GM18520 (cell line): ENCODE data around the gene SMARCAD1.
"Not testable (repeated sequence)": the region's sequence is repeated elsewhere in the genome, so short reads cannot be mapped to it uniquely, and the experiment has no call there.

Experiments
- ATAC-seq: cut with Tn5 transposase; IDR thresholded peaks from one replicate; pipeline ENCODE4 v1.9.1; 2021; ENCODE audit not compliant: unreplicated experiment

SMARCAD1 gene

DNA sequence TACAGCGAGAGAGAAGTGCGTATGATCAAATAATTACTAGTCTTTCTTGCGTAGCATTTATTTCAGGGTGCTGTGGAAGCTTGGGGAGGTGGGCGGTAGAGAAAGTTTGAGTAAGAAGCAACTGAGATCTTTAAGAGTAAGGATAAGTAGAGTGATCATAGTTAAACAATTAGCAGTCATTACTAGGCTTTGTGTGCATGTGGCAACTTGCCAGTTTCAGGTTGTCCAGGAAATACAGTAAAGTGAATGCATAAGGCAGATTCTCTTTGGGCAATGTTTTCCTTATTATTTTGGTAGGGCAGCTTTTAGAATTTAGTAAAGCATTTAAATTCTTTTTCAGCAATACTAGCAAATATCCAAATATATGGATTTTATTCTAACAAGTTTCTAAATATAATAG is 78.0 kb downstream of the SMARCAD1 start:
- no peak for ATAC-seq

DNA sequence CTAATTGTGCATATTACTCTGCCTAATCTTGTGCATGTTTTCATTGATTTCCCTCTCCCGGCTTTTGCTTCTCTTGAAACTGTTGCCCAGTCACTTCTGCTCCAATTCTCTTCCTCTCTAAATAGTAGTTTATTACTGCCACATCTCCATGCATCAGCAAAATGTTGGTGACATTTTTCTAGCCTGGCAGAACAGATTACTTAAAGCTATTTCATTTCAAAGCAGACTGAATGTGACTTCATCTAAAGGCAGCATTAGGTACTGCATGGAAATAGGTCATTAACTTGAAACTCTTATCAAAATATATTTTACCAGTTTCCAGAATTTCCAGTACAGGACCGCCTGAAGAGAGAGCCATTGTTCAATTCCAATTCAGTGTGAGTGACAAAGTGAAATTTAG is 82.6 kb downstream of the SMARCAD1 start:
- no peak for ATAC-seq

DNA sequence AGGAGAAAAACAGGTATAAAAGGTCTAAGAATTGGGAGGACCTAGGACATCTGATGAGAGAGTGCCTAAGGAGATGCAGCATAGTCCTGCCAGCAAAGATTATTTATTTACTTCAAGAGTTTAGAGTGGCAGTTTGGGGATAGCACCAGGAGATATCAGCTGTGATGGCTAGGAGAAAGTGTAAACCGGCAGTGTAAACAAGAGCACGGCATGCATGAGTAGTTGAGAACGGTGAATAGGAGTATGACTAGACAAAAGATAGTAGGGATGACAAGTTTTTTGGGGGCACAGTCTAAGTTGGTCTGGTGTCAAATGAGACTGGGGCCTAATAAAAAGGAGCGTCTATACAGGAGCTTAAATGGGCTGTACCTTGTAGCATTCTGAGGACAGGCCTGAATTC is 86.3 kb downstream of the SMARCAD1 start:
- not testable (repeated sequence) for ATAC-seq

DNA sequence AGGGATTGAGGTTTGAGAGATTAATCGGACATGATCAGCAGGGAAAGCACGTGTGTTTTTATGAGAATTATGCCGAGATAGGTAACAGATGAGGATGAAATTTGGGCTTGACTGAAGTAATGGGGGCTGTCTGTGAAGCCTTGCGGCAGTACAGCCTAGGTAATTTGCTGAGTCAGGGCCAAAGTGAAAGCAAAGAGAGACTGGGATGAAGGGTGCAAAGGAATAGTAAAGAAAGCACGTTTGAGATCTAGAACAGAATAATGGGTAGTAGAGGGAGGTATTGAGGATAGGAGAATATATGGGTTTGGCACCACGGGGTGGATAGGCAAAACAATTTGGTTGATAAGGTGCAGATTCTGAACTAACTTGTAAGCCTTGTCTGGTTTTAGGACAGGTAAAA is 87.8 kb downstream of the SMARCAD1 start:
- not testable (repeated sequence) for ATAC-seq

DNA sequence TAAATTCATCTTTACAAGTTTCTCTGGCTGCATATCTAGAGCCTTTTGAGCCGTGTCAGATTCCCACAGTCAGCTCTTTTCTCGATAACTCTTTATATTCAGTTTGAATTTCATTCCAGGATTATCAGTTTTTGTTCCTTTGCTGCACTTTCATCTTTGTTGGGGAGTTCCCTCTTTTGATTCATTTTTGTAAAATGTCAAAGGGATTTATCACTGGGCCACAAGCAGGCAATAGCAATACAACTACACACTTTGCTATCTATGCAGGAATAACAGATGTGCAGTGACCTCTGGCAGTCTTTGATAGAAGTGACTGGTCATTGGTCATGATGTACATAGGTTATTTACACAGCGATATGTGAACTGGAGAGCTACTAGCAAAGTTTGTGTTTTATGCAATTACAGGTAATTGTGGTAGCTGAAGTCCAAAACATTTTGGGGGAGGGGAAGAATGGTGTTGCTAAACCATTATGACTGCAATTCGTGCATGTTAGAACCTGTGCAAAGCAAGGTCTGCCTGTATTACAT is 91.1 kb downstream of the SMARCAD1 start:
- ATAC-seq, result no peak

DNA sequence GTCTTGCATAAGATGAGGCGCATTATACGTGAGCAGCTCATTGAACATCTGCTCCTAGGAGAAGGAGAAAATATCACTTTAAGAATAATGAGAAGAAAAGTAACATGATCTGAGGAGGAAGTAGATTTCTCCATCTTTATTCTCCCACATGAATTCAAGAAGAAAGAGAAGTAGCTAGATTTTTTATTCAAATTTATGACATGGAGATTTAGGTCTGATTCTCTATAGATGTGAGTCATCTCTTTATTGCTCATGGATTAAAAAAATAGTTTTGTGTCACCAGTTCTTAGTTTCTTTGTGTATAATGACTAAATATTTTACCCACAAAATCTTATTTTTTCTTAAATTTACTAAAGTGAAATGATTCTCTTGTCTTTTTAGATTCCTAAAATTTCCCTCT is 94.5 kb downstream of the SMARCAD1 start:
- ATAC-seq, result no peak

DNA sequence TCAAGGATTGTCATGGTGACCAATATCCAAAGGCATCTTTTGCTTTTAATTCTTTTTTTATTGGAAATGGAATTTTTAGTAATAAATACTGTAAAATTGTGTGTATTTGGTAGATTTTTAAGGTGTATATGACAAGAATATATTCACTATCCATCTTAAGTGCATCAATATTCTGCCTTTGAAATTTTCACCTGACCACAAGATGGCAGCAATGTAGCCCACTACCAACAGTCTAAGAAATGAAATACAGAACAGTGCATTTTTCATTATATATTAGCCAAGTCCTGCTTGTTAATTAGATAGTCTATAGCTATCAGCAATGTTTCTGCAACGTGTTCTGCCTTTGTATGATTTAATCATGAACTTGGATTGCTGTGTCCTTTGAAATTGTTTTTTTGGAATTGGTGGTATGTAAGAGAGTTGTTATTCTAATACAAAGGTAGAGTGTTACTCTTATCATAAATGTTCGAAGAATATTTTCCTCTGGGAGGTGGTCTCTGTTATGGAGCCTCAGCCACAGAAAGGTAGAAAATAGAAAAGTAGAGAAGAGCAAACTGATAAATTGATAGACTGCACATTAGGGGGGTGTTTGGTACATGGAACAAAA is 96.8 kb downstream of the SMARCAD1 start:
- no peak for ATAC-seq

DNA sequence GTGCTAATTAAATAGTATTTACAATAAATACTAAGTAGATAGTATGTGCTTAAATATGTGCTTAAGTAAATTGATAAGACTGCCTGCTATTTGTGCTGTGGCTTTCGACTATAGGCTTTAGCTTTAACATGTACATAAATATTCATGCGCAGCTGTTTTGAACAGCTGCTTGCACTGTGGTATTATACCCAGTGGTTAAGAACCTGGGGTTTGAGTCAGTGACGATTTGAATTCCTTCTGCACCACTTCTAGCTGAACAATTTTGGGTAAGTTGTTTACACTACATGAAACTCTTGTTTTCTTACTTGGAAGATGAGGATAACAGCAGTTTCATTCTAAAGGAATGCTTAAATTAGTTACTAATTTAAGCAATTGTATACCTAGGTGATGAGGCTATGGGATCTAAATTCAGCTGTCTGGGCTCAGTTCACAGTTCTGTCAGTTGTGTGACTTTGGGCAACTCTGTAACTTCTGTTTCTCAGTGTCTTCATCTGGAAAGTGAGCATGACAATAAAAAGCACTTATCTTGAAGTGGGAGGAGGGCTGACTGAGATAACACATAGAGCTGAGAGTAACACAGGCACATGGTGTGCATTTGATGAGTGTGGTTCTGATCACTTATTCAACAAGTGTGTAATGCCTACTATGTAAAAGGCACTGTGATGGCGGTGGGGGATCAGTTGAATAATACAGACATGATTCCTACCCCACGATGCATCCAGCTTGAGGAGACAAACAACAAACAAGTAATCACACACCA is 98.0 kb downstream of the SMARCAD1 start:
- no peak for ATAC-seq

DNA sequence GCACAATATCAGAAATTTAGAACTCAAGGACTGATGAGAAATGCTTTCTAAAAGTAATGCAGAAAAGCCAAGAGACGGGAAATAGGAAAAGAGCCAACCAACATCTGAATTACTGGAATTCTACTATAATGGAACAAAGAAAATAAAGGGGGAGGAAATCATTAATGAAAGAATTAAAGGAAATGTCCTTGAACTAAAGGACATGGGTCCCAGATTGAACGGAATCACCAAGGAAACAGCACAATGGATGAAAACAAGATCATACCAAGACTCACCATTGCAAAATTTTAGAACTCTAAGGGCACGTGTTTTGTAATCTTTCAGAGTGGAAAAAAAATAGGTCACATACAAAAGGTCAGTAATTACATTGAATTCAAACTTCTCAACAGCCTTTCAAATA is 99.0 kb downstream of the SMARCAD1 start:
- no peak for ATAC-seq

DNA sequence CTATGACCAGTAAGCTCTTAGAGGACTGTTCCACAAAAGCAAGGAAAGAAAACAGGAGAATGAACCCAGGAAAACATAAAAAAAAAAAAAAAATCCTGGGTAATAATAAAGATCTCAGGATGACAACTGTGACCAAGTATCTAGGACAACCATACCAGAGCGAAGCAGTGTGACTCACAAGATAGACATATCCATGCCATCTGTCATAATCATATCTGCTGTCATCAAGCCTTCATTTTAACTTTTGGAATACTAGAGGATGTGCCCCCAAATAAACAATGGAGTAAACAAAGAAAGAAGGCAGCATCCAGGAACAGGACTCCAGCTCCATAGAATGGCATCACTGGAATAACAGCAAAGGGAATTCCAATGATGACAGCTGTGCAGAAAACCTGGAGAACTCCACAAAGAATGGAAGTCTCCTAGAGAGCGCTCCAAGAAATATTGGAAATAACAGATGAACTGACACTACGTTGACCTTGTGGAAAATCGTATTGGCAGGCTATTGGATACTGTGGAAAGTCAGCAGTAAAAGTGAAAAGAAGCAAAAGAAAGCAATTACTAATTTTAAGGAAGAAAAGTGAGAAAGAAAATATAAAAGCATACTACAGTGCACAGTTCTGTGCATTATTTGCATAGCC is 99.7 kb downstream of the SMARCAD1 start:
- ATAC-seq, result no peak

DNA sequence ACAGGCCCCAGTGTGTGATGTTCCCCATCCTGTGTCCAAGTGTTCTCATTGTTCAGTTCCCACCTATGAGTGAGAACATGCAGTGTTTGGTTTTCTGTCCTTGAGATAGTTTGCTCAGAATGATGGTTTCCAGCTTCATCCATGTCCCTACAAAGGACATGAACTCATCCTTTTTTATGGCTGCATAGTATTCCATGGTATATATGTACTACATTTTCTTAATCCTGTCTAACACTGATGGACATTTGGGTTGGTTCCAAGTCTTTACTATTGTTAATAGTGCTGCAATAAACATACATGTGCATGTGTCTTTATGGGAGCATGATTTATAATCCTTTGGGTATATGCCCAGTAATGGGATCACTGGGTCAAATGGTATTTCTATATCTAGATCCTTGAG is 112.3 kb downstream of the SMARCAD1 start:
- not testable (repeated sequence) for ATAC-seq

DNA sequence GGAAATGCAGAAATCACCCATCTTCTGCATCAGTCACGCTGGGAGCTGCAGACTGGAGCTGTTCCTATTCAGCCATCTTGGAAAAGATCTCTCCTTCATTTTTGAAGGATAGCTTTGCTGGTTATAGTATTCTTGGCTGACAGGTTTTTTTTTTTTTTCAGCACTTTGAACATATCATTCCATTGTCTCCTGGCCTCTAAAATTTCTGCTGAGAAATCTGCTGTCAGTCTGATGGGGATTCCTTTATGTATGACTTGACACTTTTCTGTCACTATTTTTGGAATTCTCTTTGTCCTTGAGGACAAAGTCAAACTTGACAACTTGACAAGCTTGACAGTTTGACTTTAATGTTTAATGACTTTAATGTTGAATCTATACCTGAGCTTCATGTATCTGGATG is 118.2 kb downstream of the SMARCAD1 start:
- ATAC-seq, result no peak

DNA sequence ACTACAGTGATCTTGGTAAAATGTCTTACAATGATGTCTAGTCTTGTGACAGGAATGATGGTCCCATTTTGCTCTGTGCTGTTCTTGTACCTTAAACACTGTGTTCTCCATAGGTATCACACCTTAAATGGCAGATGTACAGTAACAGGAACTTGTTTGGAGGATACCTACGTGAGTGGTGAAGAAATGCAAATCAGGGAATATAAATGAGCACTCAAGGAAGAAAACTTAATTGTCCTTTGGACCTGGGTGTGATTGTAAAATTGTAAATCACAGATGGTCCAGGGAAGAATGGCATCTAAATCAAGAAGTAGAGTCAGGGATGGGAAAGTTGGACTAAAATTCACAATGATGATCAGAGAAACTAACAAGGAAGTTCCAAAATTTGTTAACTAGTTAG is 122.3 kb downstream of the SMARCAD1 start:
- no peak for ATAC-seq

DNA sequence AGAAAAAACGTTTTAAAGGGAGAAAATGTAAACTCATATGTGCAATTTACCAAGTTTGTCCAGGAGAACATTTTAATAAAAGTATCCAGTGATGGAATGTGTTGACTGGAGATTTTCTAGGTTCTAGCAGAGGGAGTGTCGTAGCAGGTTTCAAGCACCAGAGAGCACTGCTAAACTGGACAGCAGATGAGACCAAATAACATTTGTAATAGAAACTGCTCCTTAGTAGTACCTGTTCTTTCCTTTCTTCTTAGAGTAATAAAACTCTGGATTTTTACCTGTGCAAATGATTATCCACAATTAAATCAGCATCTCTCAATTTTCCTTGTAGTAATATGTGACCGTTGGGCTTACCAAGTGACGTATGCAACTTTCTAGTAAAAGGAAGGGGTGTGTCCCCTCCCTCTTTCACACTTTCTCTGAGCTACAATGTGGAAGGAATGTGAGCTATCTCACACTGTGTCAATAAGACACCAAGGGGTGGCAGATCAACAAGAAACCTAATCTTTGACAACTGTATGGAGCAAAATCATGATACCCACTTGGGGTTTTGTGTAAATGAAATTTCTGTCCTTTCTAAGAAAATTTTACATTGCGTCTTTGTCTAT is 125.4 kb downstream of the SMARCAD1 start:
- ATAC-seq, result no peak

DNA sequence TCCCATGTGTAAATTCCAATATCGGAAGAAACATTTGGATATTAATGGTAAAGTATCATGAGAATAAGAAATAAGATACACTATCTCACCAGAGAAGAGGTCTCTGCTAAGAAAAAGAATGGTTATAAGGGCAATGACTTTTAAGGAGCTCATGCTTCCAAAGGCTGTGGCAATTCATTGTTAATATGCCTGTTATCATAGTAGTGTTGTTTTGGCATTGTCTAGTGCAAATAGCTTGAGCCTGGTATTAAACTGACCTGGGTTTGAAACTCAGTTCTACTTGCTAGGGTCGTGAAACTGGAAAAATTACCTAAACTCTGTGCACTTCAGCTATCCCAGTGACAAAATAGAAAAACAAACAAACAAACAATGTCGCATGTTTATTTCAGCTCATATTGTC is 126.2 kb downstream of the SMARCAD1 start:
- no peak for ATAC-seq

DNA sequence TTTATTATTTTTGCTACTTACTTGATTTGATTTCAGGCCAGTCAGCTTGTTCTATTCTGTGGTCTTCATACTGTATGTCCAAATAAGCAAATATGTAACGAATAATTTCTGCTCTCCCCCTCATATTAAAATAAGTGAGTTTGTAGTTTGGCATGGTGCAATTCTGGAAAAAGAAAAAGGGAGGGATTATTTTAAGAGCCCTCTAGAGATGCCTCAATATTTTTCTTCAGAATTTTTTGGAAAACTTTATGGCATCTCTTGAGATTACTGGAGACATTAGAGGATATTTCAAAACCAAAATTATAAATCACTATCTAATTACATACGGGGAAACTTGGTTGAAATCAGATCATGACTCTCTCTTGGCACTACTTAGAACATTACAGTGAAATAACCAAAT is 126.8 kb downstream of the SMARCAD1 start:
- no peak for ATAC-seq

DNA sequence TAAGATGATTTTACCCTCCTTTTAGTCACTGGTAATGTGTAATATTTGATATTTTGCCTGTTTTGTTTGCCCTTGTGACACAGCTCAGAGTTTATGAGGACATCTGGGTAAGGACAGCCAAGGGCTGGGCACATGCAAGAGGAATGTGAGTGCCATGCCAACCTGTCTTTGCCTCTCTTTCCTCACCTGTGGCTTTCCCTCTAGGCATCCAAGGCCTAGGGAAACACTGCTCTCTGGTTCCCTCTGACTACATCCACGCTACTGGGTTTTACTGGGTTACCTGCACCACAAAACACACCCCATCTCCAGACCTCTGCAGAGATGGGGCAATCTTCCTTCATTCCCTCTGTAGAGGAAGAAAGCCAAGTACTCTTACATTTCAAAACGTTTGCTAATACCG is 127.3 kb downstream of the SMARCAD1 start:
- ATAC-seq, result no peak

DNA sequence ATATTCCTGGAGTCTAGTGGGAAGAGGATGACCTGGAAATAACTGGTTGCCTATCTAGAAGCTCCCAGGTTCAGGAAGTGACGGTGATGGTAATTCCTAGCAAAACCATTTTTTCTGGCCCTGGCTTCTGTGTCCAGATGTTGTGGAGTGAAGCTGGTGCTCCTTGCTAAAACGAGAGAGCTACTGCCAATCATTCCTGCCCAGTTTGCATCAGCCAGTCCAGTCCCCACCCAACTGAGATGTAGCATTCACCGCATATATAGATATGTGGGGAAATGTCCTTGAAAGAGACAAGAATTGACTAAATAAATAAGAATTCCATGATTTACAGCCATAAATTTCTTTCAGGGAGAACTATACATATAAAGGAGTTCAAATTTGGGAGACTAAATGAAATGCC is 128.6 kb downstream of the SMARCAD1 start:
- no peak for ATAC-seq

DNA sequence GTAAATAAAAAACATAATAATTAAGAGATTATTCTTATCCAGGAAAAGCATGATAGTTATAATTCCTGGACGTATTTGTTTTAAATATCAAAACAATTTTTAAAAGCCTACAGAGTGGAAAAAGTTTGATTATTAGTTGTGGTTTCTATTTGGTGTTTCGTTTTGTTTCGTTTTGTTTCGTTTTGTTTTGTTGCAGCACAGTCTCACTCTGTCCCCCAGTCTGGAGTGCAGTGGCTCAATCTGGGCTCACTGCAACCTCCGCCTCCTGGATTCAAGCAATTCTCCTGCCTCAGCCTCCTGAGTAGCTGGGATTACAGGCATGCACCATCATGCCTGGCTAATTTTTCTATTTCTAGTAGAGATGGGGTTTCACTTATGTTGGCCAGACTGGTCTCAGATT is 129.1 kb downstream of the SMARCAD1 start:
- not testable (repeated sequence) for ATAC-seq

DNA sequence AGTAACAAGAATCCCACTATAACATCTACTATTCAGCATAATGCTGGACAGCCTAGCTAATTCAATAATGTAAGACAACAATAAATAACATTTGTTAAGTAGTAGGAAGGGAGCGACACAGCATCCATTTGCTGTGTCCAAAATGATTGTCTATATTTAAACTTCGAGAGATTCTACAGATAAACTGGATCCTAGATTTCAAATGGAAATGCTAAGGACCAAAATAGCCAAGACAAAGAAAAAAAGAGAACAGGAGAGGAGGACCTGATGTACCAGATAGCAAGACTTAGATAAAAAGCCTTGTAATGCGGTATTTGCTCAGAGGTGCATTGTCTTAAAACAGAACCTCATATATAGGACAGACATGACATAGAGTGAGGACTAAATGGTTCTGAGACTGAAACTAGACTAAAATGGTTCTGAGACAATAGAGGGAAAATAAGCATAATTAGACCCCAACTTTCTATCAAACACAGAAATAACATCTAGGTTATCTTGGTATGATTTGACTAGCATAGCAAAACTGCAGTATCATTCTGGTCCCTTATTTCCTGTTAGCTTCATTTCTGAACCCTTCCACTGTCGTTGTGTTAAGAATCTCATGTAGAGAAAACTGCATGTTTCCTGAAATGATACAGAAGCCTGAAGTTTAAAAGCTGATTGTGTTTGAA is 131.2 kb downstream of the SMARCAD1 start:
- ATAC-seq, result peak; percentile 73

DNA sequence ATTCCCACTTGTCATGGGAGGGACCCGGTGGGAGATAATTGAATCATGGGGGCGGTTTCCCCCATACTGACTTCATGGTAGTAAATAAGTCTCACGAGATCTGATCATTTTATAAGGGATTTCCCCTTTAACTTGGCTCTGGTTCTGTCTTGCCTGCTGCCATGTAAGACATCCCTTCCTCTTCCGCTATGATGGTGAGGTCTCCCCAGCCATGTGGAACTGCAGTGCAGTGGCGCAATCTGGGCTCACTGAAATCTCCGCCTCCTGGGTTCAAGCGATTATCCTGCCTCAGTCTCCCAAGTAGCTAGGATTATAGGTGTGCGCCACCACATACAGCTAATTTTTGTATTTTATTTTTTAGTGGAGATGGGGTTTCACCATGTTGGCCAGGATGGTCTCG is 132.1 kb downstream of the SMARCAD1 start:
- ATAC-seq, result no peak
